ENCODE results near the gene TLE5. TPM values are rescaled to one million over a fixed set of nuclear protein-coding genes. Genes with fewer than 3 reads are reported as not detected.

TLE5 gene
- total RNA-seq, 1 experiment from 2014 or later = 170 TPM

- intact Hi-C loops (cut with micrococcal nuclease; ENCODE audit: unreplicated experiment) = no loop called here
- Mint-ChIP-seq H3K27me3 (ENCODE audit: unreplicated experiment) (no peaks in the 10 kb centered on the region), H3K4me3 (ENCODE audit: low read depth, unreplicated experiment) (no peak overlapping the region), H3K36me3 (ENCODE audit: insufficient read depth, unreplicated experiment) (no peaks in the 10 kb centered on the region), H3K27ac (ENCODE audit: unreplicated experiment) (no peak overlapping the region), H3K4me1 (ENCODE audit: low read depth, unreplicated experiment) (no peaks in the 10 kb centered on the region), H3K9me3 (ENCODE audit: low read depth, unreplicated experiment) (no peaks in the 10 kb centered on the region)
- CTCF ChIA-PET = no interaction called here
- TF ChIP-seq CTCF (IDR thresholded peaks at IDR 0.05; ENCODE audit: unreplicated experiment) = no peak
- DNase-seq = no peak
- no TSS peak for BruUV-seq (replicated peaks)
Measured at GRCh38 chr19:3073159-3073563, 10.9 kb upstream of the TLE5 start.

DNA sequence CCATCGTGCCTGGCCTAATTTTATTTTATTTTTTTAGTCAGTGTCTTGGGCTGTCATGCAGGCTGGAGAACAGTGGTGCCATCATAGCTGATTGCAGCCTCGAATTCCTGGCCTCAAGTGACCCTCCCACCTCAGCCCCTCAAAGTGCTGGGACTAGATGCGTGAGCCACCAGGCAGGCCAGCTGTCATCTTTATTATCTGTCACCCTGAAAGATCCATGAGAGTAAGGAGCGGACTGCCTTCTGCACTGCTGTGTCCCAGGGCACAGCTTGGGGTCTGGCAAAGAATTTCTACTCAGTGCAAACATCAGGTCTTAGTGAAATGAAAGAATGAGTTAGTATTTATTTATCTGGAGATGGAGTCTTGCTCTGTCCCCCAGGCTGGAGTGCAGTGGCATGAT lies 9.5 kb upstream of the TLE5 start:
- BruUV-seq (replicated peaks) = no TSS peak
- H3K27ac Mint-ChIP-seq (ENCODE audit: unreplicated experiment) = no peak overlapping the region
- TF ChIP-seq CTCF (IDR thresholded peaks at IDR 0.05; ENCODE audit: unreplicated experiment) = no peak
- DNase-seq = no peak
- H3K4me1 Mint-ChIP-seq (ENCODE audit: low read depth, unreplicated experiment) = no peaks in the 10 kb centered on the region
- intact Hi-C loops (cut with micrococcal nuclease; ENCODE audit: unreplicated experiment) = no loop called here
- CTCF ChIA-PET = no interaction called here
- H3K27me3 Mint-ChIP-seq (ENCODE audit: unreplicated experiment) = no peaks in the 10 kb centered on the region
- H3K4me3 Mint-ChIP-seq (ENCODE audit: low read depth, unreplicated experiment) = no peak overlapping the region
- H3K36me3 Mint-ChIP-seq (ENCODE audit: insufficient read depth, unreplicated experiment) = no peaks in the 10 kb centered on the region
- no peaks in the 10 kb centered on the region for H3K9me3 Mint-ChIP-seq (ENCODE audit: low read depth, unreplicated experiment)

DNA sequence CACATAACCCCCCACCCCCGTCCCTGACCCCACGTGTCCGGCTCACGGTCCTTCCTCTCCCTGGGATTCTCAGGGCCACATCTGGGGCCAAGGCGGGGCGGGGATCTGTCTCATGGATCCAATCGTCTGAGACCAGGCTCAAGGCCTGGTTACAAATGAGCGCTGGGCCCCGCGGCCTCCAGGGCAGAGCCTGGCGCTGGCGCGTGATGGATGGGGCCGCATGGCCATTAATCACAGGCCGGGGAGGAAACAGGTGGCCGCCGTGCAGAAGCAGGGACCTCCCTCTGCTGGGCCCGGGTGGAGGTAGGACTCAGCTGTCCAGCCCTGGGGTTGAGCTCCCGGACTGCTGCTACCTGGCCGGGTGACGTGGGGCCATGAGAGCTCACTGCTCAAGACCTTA lies 5.8 kb upstream of the TLE5 start:
- H3K4me1 Mint-ChIP-seq (ENCODE audit: low read depth, unreplicated experiment) = no peaks in the 10 kb centered on the region
- CTCF ChIA-PET = no interaction called here
- H3K27me3 Mint-ChIP-seq (ENCODE audit: unreplicated experiment) = no peaks in the 10 kb centered on the region
- TF ChIP-seq CTCF (IDR thresholded peaks at IDR 0.05; ENCODE audit: unreplicated experiment) = no peak
- H3K36me3 Mint-ChIP-seq (ENCODE audit: insufficient read depth, unreplicated experiment) = peaks cover 2% of the 10 kb centered on the region
- H3K4me3 Mint-ChIP-seq (ENCODE audit: low read depth, unreplicated experiment) = no peak overlapping the region
- no TSS peak for BruUV-seq (replicated peaks)
- no peaks in the 10 kb centered on the region for H3K9me3 Mint-ChIP-seq (ENCODE audit: low read depth, unreplicated experiment)
- no peak for DNase-seq
- no peak overlapping the region for H3K27ac Mint-ChIP-seq (ENCODE audit: unreplicated experiment)
- intact Hi-C loops (cut with micrococcal nuclease; ENCODE audit: unreplicated experiment) = no loop called here

GRCh38 chr19:3067563-3067962 lies 5.3 kb upstream of the TLE5 start:
- CTCF ChIA-PET = no interaction called here

More at GRCh38 chr19:3067563-3067962, 5.3 kb upstream of the TLE5 start:
- no TSS peak for BruUV-seq (replicated peaks)
- no peaks in the 10 kb centered on the region for H3K27me3 Mint-ChIP-seq (ENCODE audit: unreplicated experiment)
- H3K27ac Mint-ChIP-seq (ENCODE audit: unreplicated experiment) = no peak overlapping the region
- H3K9me3 Mint-ChIP-seq (ENCODE audit: low read depth, unreplicated experiment) = no peaks in the 10 kb centered on the region
- H3K4me1 Mint-ChIP-seq (ENCODE audit: low read depth, unreplicated experiment) = no peaks in the 10 kb centered on the region
- peaks cover 7% of the 10 kb centered on the region for H3K36me3 Mint-ChIP-seq (ENCODE audit: insufficient read depth, unreplicated experiment)
- no peak for TF ChIP-seq CTCF (IDR thresholded peaks at IDR 0.05; ENCODE audit: unreplicated experiment)
- no peak for DNase-seq
- intact Hi-C loops (cut with micrococcal nuclease; ENCODE audit: unreplicated experiment) = no loop called here
- no peak overlapping the region for H3K4me3 Mint-ChIP-seq (ENCODE audit: low read depth, unreplicated experiment)
